ENCODE data around the gene PACRG.

DNA sequence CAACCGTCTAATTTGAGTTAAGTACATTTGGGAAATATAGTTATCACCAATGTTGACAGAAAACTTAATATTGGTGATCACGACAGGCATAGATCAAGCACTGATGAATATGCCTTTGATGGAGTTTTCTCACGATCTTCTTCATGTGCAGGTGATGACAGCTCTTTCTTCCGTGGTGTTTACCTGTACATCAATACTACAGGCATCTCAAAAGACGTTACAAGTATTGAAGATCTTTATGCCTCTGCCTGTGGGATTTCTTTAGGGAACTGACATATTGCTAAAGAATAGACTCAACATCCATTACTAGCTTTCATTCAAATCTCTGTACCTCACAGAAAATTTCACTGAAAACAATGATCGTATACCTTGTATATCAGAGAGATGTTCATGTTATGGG lies 178.7 kb downstream of the PACRG start:
- TF ChIP-seq POLR2A (IDR thresholded peaks at IDR 0.05; ENCODE audit: extremely low read depth, insufficient read length) = no peak
- TF ChIP-seq, protein P1, sequence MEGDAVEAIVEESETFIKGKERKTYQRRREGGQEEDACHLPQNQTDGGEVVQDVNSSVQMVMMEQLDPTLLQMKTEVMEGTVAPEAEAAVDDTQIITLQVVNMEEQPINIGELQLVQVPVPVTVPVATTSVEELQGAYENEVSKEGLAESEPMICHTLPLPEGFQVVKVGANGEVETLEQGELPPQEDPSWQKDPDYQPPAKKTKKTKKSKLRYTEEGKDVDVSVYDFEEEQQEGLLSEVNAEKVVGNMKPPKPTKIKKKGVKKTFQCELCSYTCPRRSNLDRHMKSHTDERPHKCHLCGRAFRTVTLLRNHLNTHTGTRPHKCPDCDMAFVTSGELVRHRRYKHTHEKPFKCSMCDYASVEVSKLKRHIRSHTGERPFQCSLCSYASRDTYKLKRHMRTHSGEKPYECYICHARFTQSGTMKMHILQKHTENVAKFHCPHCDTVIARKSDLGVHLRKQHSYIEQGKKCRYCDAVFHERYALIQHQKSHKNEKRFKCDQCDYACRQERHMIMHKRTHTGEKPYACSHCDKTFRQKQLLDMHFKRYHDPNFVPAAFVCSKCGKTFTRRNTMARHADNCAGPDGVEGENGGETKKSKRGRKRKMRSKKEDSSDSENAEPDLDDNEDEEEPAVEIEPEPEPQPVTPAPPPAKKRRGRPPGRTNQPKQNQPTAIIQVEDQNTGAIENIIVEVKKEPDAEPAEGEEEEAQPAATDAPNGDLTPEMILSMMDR (IDR thresholded peaks at IDR 0.05; ENCODE audit: low read depth, low read length) = no peak

Data from NB4 (cell line).